GM13977 (cell line): Measurements from ENCODE around the gene KCNIP3.
"Not testable (repeated sequence)": the region's sequence is repeated elsewhere in the genome, so short reads cannot be mapped to it uniquely, and the experiment has no call there.

Experiments
- DNase-seq: peaks from one replicate; pipeline ENCODE4 v3.0.0; 2012; ENCODE audit warnings: low spot score
- CTCF ChIP-seq: IDR thresholded peaks from 2 replicates; pipeline ENCODE4 v1.5.1; 2012; ENCODE audit warnings: mild to moderate bottlenecking, control low read depth; ENCODE audit not compliant: insufficient read depth; ENCODE audit errors: extremely low read depth, missing control alignments
- in situ Hi-C: fragments of 300-500 bp; cut with MboI; formaldehyde crosslinking; loops from one replicate; pipeline ENCODE4 v1.12.0; 2022; ENCODE audit warnings: low sequenced_read_pairs, low pct_unique_long_range_greater_than_20kb, mixed read lengths, inconsistent platforms; ENCODE audit not compliant: unreplicated experiment

Gene KCNIP3

GRCh38 chr2:95265182-95265581 lies 32.0 kb upstream of the KCNIP3 start:
- no peak for TF ChIP-seq CTCF
- in situ Hi-C loops: no loop called here
- no peak for DNase-seq

GRCh38 chr2:95266781-95267430 lies 30.2 kb upstream of the KCNIP3 start:
- no peak for DNase-seq
- in situ Hi-C loops: no loop called here

GRCh38 chr2:95267458-95268210 lies 29.5 kb upstream of the KCNIP3 start:
- TF ChIP-seq CTCF: no peak
- in situ Hi-C loops: no loop called here
- DNase-seq: no peak

More at GRCh38 chr2:95266781-95267430, 30.2 kb upstream of the KCNIP3 start:
- TF ChIP-seq CTCF: no peak

GRCh38 chr2:95268211-95269035 lies 28.7 kb upstream of the KCNIP3 start:
- in situ Hi-C loops: no loop called here

GRCh38 chr2:95269036-95269680 lies 28.0 kb upstream of the KCNIP3 start:
- no peak for TF ChIP-seq CTCF

More at GRCh38 chr2:95268211-95269035, 28.7 kb upstream of the KCNIP3 start:
- no peak for TF ChIP-seq CTCF
- DNase-seq: no peak

GRCh38 chr2:95269745-95270144 lies 27.4 kb upstream of the KCNIP3 start:
- DNase-seq, in situ Hi-C loops: not testable (repeated sequence)

More at GRCh38 chr2:95269036-95269680, 28.0 kb upstream of the KCNIP3 start:
- no peak for DNase-seq
- in situ Hi-C loops: no loop called here
